Ovary (tissue), 3 donors: Measurements from ENCODE around the gene ADK.

ENCODE experiments used
- EP300 ChIP-seq: sonication (generic); formaldehyde crosslinking; IDR thresholded peaks from one replicate; pipeline ENCODE4 v1.6.1; 2017; ENCODE audit warnings: antibody characterized with exemption
- TF ChIP-seq, protein P1 (sequence below), 3 donors: fragments of 450-650 bp in 2 of 3; fragments of 200-600 bp in 1 of 3; IDR thresholded peaks; one replicate each; pipeline versions ENCODE4 v1.5.1 to v1.8.0; 2016 to 2022; ENCODE audit warnings: antibody characterized with exemption in 3 of 3, mild to moderate bottlenecking in 1 of 3
- donor health status: DM: no; HTN: no; CAD: no.

DNA sequence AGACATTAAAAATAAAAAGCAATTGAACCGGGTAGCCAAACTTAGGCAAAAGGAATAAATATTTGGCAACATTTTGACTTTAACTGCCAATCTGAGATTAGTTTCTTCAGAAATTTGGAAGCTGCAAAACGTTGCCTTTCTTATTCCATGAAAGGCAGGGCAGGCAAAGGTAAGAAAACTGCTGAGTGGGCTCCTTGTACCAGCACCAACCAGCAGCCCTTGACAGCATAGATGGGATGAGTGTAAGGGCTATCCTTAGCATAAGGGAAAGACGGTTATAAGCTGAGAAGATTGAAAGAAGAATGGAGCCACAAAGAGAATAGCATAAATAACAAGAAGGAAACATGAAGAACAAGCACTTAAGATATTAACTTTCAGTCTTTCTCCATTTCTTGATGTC, 29.0 kb upstream of the ADK start:
- no peak for TF ChIP-seq EP300
- TF ChIP-seq, protein P1, sequence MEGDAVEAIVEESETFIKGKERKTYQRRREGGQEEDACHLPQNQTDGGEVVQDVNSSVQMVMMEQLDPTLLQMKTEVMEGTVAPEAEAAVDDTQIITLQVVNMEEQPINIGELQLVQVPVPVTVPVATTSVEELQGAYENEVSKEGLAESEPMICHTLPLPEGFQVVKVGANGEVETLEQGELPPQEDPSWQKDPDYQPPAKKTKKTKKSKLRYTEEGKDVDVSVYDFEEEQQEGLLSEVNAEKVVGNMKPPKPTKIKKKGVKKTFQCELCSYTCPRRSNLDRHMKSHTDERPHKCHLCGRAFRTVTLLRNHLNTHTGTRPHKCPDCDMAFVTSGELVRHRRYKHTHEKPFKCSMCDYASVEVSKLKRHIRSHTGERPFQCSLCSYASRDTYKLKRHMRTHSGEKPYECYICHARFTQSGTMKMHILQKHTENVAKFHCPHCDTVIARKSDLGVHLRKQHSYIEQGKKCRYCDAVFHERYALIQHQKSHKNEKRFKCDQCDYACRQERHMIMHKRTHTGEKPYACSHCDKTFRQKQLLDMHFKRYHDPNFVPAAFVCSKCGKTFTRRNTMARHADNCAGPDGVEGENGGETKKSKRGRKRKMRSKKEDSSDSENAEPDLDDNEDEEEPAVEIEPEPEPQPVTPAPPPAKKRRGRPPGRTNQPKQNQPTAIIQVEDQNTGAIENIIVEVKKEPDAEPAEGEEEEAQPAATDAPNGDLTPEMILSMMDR (IDR thresholded peaks at IDR 0.05), result no peak
